GM12875 (cell line): Measurements from ENCODE around the gene TMEM175.
A peak's percentile ranks its signal among the peaks of the same experiment; 100 is the strongest.

Source experiments
- H3K4me3 ChIP-seq: one replicate; pipeline ENCODE4 v1.5.1; 2011; ENCODE audit warnings: low read depth, low read length, control low read depth
- CTCF ChIP-seq: IDR thresholded peaks from 2 replicates; pipeline ENCODE4 v1.5.1; 2011; ENCODE audit warnings: low read depth, mild to moderate bottlenecking, control low read depth, inconsistent platforms, low read length, moderate library complexity, borderline replicate concordance; ENCODE audit not compliant: insufficient read depth

Gene TMEM175

GRCh38 chr4:931960-932712 is at the start of gene TMEM175, which contains the start of gene GAK:
Gene TMEM175 (plus strand): TSS chr4:932460. CDS start chr4:947740, 15,280 bp downstream.
Gene GAK (minus strand): TSS chr4:932316. CDS start chr4:932187, 129 bp downstream.
- peak within 1 kb of the TSS; percentile 98 for H3K4me3 ChIP-seq
- no peak for TF ChIP-seq CTCF

DNA sequence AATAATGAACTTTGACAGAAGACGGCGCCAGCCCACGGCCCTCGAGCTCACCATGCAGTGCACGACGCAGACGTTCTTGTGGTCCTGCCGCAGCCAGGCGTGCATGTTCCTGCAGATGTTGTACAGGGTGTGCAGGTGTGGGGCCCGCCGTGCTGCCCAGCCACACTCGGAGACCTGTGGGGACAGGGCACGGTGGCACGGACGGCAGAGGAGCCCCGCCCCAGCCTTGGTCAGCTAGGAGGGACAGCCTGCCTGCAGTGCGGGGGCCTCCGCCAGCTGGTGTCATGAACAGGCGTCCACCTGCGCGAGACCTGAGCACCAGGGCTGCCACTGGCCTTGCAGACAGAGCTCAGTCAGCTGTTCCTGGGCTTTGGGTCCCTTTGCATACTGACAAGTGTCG is 49.6 kb upstream of the TMEM175 start:
- no peak for TF ChIP-seq CTCF

DNA sequence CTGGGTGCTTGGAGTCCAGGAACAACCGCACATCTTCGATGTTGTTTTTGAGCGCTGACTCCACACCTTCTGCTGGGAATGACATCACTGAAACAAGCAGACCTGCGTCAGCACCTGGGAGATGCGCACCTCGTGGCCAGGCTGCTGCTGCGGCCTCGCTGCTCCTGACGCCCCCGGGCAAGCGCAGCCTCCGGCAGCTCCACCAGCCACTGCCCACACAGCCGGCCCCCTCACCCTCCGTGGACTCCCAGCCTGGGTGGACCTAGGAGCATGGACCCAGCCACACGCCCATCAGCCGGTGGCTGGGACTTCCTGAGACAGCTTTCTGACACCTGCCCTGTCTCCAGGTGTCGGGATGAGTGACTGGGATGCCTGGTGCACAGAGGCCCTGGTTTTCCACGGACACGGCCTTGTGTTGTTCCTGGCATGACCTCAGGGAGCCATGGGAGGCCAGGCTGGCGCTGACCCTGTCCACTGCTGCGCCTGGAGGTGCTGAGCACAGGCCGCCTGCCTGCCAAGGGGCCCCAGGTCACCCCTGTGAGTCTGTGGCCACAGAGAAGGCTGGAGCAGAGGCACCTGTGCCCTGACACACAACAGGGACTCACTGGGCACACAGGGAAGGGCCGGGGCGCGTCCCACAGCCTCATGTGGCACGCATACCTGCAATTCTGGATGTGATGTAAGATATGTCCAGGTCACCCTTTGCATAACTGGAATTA is 48.7 kb upstream of the TMEM175 start:
- H3K4me3 ChIP-seq = no peak overlapping the region
- TF ChIP-seq CTCF = no peak

More for the DNA sequence above, 49.6 kb upstream of the TMEM175 start:
- no peak overlapping the region for H3K4me3 ChIP-seq

DNA sequence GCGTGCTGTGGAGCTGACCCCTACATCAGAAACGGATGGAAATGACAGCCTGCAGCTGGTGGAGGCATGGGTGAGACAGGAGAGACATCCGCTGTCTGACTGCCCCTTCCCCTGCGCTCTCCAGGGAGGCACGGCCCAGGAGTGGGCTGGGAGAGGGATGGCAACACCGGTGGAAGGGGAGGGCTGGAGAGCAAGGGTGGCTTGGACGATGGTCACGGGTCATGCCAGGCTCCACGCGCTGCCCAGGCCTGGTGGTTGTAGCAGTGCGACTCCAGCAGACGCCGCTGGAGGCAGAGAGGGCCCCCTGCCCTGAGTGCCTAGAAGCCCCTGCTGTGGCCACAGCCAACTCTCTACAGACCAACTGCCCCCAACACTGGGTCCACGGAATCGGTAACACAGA is 48.0 kb upstream of the TMEM175 start:
- no peak for TF ChIP-seq CTCF
- H3K4me3 ChIP-seq = no peak overlapping the region

- no peak overlapping the region for H3K4me3 ChIP-seq
- no peak for TF ChIP-seq CTCF
These were observed 47.4 kb upstream of the TMEM175 start for GRCh38 chr4:884896-885295.

GRCh38 chr4:885353-885752 is 46.9 kb upstream of the TMEM175 start:
- no peak overlapping the region for H3K4me3 ChIP-seq
- TF ChIP-seq CTCF = no peak
